ENCODE measurements around the gene CRYAA.
"Not testable (repeated sequence)": the region's sequence is repeated elsewhere in the genome, so short reads cannot be mapped to it uniquely, and the experiment has no call there.

Gene CRYAA

DNA sequence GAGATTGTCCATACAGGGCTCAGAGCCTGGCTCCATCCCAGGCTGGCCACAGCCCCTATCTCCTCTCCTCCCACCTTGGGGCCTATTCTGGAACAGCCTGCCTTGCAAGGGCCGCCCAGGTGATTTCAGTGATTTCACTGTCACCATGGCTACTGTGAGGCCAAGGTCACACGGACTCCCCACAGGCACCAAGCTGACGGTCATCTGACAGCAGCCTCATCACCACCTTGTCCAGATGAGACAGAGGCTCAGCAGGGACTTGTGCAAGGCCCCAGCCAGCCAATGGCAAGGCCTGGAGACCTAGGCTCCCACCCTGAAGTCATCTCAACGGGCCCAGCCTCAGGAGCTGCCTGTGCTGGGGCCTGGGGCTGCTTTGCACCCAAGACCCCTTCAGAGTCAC is 6.2 kb downstream of the CRYAA start:
- not testable (repeated sequence) for H3K4me3 ChIP-seq (ENCODE audit: low read depth, low read length); DNase-seq (ENCODE audit: low read depth)

DNA sequence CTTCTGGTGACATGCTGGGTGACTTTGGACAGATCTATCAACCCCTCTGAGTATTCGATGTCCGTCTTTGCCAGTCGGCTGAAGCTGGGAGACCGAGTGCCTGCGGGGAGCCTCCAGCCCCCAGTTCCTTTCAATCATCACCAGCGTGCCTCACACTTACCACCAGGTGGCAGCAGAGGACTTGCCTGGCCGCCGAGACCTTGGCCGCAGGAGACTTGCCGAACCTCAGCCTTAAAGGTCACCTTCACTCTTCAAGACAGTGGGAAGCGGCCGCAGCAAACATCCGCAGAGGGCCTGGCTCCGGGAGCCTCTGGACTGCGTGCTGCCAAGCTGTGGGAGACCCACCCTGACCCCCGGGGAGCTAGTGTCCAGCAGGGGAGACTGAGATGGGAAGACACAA is 7.8 kb downstream of the CRYAA start:
- not testable (repeated sequence) for DNase-seq (ENCODE audit: low read depth); H3K4me3 ChIP-seq (ENCODE audit: low read depth, low read length)

DNA sequence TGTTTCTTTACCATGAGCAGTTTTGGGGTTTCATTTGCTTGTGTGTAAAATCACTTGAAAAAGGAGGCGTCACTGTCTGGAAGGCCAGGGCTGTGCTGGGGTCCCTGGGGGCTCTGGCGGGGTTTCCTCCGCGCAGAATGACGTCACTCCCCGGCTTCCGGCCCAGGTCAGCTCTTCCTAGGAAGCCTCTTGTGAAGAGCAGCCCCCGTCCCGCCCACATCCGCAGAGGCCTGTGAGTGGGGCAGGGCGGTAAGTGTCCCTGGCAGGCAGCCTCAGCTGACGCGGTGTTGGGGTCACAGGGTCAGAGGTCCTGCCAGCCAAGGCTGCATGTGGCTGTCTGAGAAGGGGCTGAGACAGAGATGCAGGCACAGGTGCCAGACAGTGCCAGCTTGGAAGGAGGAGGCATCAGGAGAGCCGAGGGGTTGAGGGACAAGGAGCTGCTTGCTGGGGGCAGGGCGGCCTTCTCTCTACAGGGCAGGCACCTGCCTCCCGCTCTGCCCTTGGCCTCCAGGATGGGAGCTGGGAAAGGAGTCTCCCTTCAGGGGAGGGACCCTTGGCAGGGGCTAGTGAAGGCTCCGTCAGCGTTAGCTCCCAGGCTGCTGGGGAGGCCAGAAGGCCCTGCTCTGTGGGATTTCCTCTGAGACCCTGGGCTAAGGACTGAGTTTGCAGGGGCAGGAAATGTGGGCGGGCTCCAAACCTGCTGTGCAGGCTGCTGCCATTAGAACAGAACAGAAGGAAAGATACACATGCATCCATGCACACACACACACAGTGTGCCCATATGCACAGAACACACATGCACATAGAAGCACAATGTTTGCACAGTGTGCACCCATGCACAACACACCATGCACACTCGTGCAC is 8.5 kb downstream of the CRYAA start:
- DNase-seq (ENCODE audit: low read depth); H3K4me3 ChIP-seq (ENCODE audit: low read depth, low read length): not testable (repeated sequence)

DNA sequence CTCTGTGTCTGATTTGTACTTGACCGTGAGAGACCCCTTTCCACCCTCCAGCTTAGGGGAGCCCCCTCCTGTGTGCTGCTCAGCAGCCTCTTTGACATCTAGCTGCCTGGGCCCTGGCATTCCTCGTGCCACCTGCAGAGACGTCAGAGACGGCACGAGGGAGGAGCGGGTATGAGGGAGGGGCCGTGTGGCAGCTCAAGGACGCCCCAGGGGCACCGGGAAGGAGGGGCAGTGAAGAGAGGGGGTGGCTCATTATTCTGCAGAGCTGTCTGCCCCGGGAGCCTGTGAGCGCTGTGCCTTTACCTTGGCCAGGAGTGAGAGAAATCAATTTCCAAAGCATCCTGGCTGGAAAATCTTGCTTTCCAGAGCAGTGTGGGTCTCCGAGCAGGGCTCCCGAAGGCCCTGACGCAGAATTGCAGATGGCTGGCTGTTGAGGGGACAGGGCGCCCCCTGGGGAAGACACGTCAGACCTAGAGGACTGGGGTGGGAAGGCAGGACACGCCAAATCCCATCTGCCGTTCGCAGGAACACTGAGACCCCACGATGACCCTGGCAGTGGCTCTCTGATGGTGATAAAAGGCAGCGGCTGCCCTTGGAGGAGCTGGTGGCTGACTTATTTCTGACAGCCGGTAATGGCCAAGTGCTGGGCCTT is 9.5 kb downstream of the CRYAA start:
- H3K4me3 ChIP-seq (ENCODE audit: low read depth, low read length); DNase-seq (ENCODE audit: low read depth): not testable (repeated sequence)

DNA sequence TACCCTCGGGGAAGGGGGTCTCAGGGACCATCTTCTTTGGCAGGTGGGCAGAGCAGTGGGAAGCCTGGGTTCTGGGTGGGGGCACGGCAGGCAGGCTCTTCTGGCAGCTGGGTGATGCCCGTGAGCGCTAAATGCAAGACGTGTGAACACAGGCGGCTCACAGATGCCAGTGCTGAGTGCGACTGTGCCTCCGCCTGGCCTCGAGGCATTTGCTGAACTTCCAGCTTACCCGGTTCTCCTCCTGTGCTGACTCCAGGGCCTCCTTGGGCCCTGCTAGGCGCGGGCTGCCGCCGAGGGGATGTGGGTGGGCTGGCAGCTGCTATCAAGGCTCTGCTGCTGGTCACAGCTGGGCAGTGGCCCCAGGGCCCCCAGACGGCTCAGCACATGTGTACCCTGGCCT is 12.2 kb downstream of the CRYAA start:
- not testable (repeated sequence) for H3K4me3 ChIP-seq (ENCODE audit: low read depth, low read length); DNase-seq (ENCODE audit: low read depth)

DNA sequence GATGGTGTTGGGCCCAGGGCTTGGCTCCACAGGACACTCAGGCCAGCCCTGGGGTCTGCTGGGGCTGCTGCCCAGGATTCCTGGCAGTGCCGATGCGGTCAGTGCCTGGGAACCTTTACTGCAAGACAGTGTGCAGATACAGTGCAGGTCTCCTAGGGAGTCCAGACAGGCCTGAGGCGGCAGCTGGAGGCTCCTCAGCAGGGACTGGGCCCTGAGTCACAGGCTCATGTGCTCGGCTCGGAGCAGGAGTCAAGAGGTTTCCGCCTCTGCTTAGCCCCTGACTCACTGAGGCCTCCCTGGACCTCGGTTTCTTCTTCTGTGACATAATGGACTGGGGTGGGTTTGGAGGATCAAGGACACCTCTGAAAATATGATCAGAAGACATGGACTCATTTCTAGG is 18.5 kb downstream of the CRYAA start:
- H3K4me3 ChIP-seq (ENCODE audit: low read depth, low read length); DNase-seq (ENCODE audit: low read depth): not testable (repeated sequence)

DNA sequence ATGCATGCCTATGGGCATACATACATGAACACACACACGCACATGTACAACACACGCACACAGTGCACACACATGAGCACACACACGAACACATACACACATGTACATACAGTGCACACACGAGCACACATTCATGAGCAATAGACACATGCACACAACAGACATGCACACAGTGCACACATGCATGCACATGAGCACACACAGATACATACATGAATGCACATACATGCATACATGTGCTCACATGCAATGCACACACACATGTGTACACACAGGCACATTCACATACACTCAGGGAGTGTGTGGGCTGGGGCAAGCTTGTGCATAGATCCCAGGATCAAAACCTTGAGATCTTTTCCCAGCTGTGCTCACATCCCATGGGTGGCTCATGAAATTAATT is 18.9 kb downstream of the CRYAA start:
- no peak for DNase-seq (ENCODE audit: low read depth)

DNA sequence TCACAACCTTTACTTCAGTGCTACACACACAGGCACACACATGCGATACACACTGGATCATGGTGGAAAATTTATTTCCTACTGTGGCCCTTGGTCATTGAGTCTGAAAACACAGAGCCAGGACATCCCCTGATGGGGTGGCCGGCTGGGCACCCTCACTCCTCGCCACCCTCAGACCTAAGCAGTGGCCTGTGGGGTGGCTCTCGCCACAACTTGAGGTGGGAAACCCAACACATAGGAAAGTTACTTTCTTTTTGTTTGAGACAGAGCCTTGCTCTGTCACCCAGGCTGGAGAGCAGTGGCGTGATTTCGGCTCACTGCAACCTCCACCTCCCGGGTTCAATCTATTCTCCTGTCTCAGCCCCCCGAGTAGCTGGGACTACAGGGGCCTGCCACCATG is 19.4 kb downstream of the CRYAA start:
- H3K4me3 ChIP-seq (ENCODE audit: low read depth, low read length) = no peak overlapping the region
- no peak for DNase-seq (ENCODE audit: low read depth)

More for the DNA sequence above, 18.9 kb downstream of the CRYAA start:
- H3K4me3 ChIP-seq (ENCODE audit: low read depth, low read length) = no peak overlapping the region

DNA sequence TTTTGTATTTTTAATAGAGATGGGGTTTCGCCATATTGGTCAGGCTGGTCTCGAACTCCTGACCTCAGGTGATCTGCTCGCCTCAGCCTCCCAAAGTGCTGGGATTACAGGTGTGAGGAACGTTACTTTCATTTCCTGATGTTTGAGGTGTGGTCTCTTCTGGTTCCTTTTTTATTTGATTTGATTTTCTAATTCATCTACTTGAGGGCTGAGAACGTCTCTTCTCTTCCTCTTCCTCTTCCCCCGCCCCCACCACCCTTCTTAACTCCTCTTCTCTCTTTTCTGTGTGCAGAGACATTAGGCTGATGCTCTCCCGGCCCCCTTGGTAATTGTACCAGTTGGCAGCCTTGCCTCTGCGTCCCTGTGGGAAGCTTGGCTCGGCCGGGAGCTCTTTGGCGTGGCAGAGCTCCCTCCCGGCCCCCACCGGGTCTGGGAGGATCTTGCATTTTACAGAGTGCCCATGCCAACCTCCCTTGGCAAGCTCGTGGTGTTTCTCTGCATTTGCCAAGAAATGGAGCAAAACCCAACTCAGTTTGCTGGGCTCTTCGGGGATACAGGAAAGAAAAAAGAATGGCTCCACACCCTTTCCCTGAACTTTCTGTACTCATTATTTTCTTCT is 19.9 kb downstream of the CRYAA start:
- no peak for DNase-seq (ENCODE audit: low read depth)
- no peak overlapping the region for H3K4me3 ChIP-seq (ENCODE audit: low read depth, low read length)

DNA sequence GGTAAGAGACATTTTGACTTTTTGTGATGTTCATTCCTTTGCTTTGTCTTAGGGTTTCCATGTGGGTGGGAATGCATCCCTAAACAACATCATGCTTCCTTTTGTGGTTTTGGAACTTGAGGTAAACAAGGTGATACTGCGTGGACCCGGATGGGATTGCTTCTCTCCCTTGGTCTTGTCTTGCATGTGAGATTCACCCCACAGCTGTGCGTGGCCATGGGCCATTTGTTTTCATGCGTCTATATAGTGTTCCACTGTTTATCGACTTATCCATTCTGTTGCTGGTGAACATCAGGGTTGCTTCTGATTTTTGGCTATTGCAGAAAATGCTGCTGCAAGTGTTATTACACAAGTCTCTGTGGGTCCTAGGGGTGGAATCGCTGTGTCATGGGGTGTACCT is 21.1 kb downstream of the CRYAA start:
- no peak overlapping the region for H3K4me3 ChIP-seq (ENCODE audit: low read depth, low read length)
- DNase-seq (ENCODE audit: low read depth) = no peak

DNA sequence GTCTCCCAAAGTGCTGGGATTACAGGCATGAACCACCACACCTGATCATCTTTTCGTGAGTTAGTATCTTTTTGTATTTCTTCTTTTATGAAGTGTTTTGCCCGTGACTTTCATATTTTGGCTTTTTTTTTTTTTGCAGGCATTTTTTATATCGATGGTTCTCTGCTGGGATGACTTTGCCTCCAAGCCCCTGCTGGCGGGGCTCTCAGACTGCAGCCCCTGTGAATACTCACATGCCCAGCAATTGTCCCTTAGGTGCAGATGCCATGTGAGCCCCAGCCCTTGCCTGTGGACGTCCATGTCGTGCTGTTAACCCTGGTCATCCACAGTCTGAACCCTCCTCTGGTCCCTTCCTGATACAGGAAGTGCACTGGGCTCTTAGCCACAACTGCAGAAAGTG is 21.7 kb downstream of the CRYAA start:
- no peak for DNase-seq (ENCODE audit: low read depth)
- no peak overlapping the region for H3K4me3 ChIP-seq (ENCODE audit: low read depth, low read length)

DNA sequence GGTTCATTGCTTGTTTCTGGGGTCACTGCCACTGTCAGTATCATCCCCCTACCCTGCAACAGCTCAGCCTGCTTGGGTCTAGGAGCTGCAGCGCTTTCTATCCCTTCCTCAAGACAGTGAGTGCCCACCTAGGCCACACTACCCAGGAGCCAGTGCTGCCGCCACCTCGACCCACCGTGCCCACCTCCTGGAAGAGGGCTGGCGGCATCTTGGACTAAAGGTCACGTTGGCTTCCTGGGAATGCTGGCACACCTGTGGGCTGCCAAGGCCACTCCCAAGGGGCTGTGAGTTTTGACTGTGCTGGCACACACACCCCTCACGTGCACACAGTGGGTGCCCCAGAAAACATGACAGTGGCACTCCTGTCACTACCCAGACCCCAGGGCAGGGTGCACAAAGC is 22.1 kb downstream of the CRYAA start:
- no peak overlapping the region for H3K4me3 ChIP-seq (ENCODE audit: low read depth, low read length)
- no peak for DNase-seq (ENCODE audit: low read depth)

DNA sequence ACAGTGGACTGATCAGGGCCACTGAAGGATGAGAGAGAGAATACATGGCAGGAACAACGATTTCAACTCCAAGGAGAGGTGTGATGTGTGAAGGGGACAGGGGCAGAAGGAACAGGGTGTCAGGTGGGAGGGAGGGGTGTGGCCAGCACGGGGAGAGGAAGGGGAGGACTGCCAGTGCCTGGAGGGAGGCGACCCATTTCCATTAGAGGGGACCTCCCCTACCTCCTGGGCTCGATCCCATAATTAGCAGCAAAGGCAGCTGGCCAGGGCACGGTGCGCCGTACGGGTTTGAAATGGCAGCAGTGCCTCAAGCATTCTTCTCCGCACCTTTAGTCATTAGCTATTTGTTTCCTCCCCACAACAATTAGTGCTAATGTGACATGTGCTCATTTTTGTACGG is 22.7 kb downstream of the CRYAA start:
- DNase-seq (ENCODE audit: low read depth) = no peak

DNA sequence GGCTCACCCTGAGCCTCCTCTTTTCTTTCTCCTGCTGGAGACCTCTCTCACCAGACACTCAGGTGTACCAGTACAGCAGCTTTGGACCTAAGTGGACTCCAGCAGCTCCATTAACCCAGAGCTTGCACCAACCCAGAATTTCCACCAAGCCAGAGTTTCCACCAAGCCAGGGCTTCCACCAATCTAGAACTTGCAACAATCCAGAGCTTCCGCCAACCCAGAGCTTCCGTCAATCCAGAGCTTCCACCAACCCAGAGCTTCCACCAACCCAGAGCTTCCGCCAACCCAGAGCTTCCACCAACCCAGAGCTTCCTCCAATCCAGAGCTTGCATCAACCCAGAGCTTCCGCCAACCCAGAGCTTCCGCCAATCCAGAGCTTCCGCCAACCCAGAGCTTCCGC is 23.2 kb downstream of the CRYAA start:
- H3K4me3 ChIP-seq (ENCODE audit: low read depth, low read length) = no peak overlapping the region
- DNase-seq (ENCODE audit: low read depth) = no peak

More for the DNA sequence above, 22.7 kb downstream of the CRYAA start:
- H3K4me3 ChIP-seq (ENCODE audit: low read depth, low read length) = no peak overlapping the region

DNA sequence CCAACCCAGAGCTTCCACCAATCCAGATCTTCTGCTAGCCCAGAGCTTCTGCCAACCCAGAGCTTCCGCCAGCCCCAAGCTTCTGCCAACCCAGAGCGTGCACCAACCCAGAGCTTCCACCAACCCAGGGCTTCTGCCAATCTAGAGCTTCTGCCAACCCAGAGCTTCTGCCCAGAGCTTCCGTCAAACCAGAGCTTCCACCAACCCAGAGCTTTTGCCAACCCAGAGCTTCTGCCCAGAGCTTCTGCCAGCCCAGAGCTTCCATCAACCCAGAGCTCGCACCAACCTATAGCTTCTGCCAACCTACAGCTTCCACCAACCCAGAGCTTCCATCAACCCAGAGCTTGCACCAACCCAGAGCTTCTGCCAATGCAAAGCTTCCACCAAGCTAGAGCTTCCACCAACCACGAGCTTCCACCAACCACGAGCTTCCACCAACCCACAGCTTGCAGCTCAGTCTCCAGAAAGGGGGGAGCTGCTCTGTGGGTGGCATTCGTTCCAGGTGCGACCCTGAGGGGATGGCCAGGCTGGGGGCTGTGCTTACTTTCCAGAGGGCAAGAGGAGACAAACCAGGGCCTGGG is 23.8 kb downstream of the CRYAA start:
- no peak overlapping the region for H3K4me3 ChIP-seq (ENCODE audit: low read depth, low read length)
- no peak for DNase-seq (ENCODE audit: low read depth)

DNA sequence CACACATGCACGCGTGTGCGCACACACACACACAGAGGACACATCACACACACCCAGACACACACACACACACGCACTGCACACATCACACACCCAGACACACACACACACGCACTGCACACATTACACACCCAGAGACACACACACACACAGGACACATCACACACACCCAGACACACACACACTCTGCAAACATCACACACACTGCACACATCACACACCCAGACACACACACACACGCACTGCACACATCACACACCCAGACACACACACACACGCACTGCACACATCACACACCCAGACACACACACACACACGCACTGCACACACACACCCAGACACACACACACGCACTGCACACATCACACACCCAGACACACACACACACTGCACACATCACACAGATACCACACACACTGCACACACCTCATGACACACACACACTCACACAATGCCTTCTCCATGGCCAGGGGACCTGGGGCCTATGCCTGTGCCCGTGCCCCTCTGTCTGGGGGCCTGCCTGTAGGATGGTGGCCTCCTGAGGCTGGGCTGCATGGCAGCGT is 24.4 kb downstream of the CRYAA start:
- DNase-seq (ENCODE audit: low read depth) = no peak
- no peak overlapping the region for H3K4me3 ChIP-seq (ENCODE audit: low read depth, low read length)

DNA sequence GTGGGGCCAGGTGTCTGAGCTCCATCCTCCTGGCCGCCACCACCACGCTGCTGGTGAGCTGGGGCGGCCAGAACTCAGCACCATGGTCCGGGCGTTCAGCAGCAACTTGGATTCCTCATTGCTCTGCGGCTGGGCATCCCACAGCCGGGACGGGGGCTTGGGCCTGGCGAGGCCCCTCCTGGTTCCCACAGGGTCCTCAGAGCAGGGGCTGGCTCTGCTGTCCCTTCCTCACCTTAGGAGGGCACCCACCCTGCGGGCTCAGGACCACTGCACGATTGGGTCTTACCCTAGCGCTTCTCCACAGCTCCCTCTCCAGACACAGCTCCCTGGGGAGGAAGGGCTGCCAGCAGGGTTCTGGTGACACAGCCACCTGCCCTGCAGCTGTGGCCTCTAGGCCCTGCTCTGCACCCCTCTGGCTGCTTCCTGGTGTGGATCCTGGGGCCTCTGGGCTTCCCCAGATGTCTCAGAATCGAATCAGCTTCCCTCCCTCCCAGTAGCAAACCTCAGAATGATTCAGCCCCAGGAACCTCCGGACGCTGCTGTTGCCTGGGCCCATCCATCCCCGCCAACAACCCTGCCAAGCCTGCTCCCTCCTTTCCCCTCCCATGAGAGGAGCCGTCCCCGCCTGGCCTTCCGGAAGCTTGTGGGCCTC is 25.0 kb downstream of the CRYAA start:
- H3K4me3 ChIP-seq (ENCODE audit: low read depth, low read length) = no peak overlapping the region
- peak; percentile 56 for DNase-seq (ENCODE audit: low read depth)

DNA sequence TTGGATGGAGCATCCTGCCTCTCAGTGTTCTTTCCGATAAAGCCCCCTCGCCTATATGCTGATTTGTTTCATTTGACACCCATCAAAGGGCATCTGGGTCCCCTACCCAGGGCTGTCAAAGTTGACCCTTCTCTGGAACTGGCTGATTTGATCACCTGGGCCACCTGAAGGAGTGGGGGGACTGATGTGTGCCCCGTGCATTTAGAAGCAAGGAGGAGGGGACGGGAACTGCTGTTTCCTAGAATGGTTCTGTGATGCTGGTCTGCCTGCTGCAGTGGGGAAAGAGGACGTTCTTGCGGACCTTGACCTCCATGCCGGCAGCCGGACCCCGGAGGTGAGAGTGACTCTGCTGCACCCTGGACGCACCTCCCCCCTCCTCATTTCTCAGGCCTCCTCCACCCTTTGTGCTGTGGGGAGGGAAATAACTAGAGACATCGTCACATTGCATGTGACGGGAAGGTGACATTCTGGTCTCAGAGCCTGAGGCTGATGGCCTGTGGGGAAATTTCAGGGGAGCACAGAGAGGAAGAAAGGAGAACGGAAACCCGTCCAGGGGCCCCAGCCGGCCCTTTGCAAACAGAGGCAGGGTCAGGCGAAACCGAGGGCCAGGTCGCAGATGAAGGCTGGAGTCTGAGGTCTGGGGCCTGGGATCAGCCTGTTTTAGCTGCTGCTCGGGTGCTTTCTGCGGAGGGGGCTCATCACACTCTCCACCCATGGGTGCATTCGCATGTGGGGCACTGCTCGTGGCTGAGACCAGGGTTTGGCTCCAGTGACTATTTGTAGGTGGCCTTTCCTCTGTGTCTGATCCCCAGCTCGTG is 25.7 kb downstream of the CRYAA start:
- DNase-seq (ENCODE audit: low read depth) = no peak

More for the DNA sequence above, 25.7 kb downstream of the CRYAA start:
- H3K4me3 ChIP-seq (ENCODE audit: low read depth, low read length) = no peak overlapping the region
